GM12872 (cell line): Measurements from ENCODE around the gene MAD1L1.

Experiments used
- CTCF ChIP-seq: IDR thresholded peaks from 3 replicates; pipeline ENCODE4 v1.5.1; 2011; ENCODE audit warnings: low read depth, mild to moderate bottlenecking, low read length, moderate library complexity; ENCODE audit not compliant: insufficient read depth

MAD1L1 gene

DNA sequence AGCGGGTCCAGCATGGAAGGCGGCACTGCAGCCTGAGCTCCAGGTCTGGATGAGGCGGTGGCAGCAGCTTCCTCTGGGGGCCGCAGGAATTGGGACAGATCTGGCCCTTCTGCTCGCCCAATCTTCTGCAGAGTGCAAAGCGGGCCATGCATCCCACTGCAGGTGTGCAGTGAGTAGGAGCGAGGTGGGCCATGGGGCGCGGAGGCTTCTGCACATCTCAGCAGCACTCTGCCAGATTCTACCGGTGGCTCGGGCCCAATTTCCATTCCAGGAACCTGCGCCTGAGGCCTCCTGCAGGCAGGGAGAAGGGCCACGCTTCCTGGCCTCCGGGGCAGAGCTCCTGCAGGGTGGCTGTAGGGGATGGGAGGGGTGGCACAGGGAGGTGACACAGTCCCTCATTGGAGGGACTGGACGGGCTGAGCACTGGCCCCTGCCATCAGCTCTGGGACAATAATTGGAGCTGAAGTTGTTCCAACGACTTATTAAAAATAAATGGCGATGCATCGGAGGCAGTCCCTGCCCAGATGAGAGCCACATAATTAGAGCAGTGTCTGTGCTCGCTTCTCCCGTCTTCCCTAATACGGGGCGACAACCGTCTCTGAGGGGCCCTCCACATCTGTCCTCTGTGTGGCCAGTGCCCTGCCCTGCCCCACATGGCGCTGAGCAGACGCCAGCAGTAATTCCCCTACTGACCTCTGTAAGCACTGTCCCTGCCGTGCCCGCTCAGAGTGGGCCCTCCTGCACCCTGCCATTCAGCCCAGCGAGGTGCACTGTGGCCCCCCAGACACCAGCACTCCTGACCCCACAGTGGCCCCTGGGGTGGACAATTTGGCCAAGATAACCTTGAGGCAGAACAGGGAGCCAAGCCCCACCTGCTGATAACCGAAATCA is 365.1 kb downstream of the MAD1L1 start:
- no peak for TF ChIP-seq CTCF

- TF ChIP-seq CTCF = no peak
Measured at GRCh38 chr7:1866601-1867000, 366.1 kb downstream of the MAD1L1 start.

- no peak for TF ChIP-seq CTCF
Measured at GRCh38 chr7:1865571-1866255, 367.0 kb downstream of the MAD1L1 start.

GRCh38 chr7:1865000-1865555 is 367.7 kb downstream of the MAD1L1 start:
- TF ChIP-seq CTCF = no peak

DNA sequence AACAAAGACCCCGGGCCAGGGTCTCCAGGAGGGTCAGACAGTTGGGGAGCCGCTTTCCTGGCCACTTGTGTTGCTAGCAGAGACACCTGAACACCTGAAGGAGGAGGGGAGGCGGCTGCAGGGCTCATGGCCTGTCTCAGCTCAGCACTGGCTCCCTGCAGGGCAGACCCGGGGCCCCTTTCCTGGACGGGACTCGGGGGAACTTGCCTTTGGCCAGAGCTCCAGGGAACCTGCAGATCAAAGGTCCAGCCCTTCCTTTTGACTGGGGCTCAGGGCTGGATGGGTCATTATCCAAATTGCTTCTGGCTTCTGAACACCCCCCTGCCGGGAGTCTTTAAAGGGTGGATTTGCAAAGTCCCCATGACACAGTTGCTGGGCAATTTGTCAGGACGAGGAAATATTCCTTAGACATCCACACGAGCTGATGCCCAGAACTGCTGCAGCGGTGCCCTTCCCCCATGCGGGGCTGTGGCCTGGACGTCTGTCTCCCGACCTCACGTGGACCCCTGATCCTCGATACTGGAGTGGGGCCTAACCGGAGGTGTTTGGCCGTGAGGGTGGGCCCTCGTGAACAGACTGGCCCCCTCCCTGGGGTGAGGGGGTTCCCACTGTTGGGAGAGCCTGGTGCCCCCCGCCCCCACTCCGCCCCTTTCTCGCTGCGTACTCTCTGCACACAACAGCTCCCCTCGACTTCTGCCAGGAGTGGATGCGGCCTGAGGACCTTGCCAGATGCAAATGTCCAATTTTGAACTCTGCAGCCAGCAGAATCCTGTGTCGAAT is 368.4 kb downstream of the MAD1L1 start:
- TF ChIP-seq CTCF = no peak

DNA sequence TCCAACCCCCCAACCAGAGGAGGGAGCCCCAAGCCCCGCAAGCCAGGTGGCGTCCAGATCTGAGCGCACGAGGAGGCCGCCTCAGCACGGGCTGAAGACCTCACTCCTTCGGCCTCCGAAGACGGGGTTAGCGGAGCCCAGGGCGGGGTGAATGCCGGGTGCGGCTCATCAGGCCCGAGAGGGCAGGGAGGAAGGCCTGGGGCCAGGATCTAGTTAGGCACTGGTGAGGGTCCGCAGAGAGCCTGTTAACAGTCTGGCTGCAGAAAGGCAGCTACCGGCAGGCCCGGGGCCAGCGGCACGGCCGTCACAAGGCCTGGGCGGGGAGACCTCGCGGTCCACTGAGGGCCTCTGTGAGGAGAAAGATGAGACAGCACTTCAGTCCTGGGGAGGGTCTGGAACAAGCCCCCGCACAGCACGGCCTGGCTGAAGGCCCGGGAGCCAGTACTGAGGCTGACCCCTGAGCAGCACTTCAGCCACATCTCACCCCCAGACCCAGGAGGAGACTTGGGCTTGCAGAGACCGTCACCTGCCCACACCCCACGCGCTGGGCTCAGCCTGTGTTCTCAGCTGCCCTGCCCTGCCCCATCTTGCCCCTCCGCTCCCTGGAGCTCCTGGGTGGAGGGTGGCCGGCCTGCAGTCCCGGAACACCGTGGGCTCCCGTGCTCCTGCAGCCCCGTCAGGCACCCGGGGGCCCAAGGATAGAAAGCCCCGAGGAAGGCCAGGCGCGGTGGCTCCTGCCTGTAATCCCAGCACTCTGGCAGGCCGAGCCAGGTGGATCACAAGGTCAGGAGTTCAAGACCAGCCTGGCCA is 369.4 kb downstream of the MAD1L1 start:
- no peak for TF ChIP-seq CTCF
